Vagina (tissue), 2 donors: ENCODE results near the gene PRMT6. TPM values are rescaled to one million over a fixed set of nuclear protein-coding genes. Genes with fewer than 3 reads are reported as not detected.
"Not testable (repeated sequence)": the region's sequence is repeated elsewhere in the genome, so short reads cannot be mapped to it uniquely, and the experiment has no call there.

ENCODE experiments used
- DNase-seq, 2 donors: peaks; one replicate each; pipeline ENCODE4 v3.0.0-alpha.2; 2017; ENCODE audit errors: extremely low spot score in 2 of 2
- H3K27ac ChIP-seq: fragments of 200-600 bp; sonication (generic); one replicate; pipeline ENCODE4 v1.5.1; 2019
- H3K27me3 ChIP-seq: fragments of 200-600 bp; sonication (generic); one replicate; pipeline ENCODE4 v1.5.1; 2019
- H3K36me3 ChIP-seq, 2 donors: fragments of 200-600 bp; sonication (generic); one replicate each; pipeline ENCODE4 v1.5.1; 2017 to 2019
- H3K4me1 ChIP-seq: fragments of 200-600 bp; sonication (generic); one replicate; pipeline ENCODE4 v1.5.1; 2019
- H3K4me3 ChIP-seq, 2 donors: fragments of 200-600 bp; sonication (generic); 1 replicate in 1 of 2; 2 replicates in 1 of 2; pipeline ENCODE4 v1.5.1; 2016 to 2019
- H3K9me3 ChIP-seq: fragments of 200-600 bp; sonication (generic); one replicate; pipeline ENCODE4 v1.5.1; 2019
- POLR2A ChIP-seq, 2 donors: fragments of 450-650 bp; IDR thresholded peaks; one replicate each; pipeline ENCODE4 v1.6.1; 2017; ENCODE audit warnings: antibody characterized with exemption in 2 of 2, mild to moderate bottlenecking in 2 of 2, moderate library complexity in 2 of 2
- POLR2AphosphoS5 ChIP-seq, 2 donors: sonication (generic); formaldehyde crosslinking; IDR thresholded peaks; one replicate each; pipeline ENCODE4 v1.9.0; 2017; ENCODE audit warnings: antibody characterized with exemption in 2 of 2, mild to moderate bottlenecking in 2 of 2, low read depth in 1 of 2; ENCODE audit not compliant: insufficient read depth in 1 of 2
- intact Hi-C: fragments of 100-400 bp; cut with DNase I; formaldehyde crosslinking; loops from one replicate; pipeline ENCODE4 v1.15.1; 2023
- total RNA-seq: library from RNA; depleted of rRNA; stranded (reverse); fragments of >200 nt; gene quantifications from one replicate; pipeline ENCODE4 v1.2.3, GENCODE V29; 2016
- TF ChIP-seq, protein P1 (sequence below), 3 experiments: fragments of 450-650 bp in 2 of 3; fragments of 200-600 bp in 1 of 3; sonication (generic) in 1 of 3; IDR thresholded peaks; one replicate each; pipeline ENCODE4 v1.5.1; 2017 to 2019; ENCODE audit warnings: antibody characterized with exemption in 3 of 3, mild to moderate bottlenecking in 2 of 3, moderate library complexity in 2 of 3

PRMT6 gene
- total RNA-seq, 1 donor from 2014 or later, result 11.0 TPM

DNA sequence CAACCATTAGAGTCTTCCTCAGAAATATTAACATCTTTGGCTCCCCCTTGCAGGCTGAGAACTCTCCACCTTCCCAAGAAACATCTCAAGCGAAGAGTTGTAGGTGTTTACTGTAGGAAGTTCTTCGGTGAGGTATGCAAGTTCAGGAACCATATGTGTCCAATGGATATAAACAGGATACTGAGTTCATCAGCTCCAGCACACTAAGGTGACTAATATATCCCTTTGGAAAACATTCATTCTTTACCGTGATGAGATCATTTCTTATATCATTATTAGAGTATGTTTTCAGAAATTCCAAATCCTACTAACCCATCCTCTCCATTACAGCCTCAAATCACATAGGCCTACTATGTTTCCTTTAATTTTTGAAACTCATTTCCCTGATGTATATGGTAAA lies 37.3 kb upstream of the PRMT6 start:
- TF ChIP-seq, protein P1, sequence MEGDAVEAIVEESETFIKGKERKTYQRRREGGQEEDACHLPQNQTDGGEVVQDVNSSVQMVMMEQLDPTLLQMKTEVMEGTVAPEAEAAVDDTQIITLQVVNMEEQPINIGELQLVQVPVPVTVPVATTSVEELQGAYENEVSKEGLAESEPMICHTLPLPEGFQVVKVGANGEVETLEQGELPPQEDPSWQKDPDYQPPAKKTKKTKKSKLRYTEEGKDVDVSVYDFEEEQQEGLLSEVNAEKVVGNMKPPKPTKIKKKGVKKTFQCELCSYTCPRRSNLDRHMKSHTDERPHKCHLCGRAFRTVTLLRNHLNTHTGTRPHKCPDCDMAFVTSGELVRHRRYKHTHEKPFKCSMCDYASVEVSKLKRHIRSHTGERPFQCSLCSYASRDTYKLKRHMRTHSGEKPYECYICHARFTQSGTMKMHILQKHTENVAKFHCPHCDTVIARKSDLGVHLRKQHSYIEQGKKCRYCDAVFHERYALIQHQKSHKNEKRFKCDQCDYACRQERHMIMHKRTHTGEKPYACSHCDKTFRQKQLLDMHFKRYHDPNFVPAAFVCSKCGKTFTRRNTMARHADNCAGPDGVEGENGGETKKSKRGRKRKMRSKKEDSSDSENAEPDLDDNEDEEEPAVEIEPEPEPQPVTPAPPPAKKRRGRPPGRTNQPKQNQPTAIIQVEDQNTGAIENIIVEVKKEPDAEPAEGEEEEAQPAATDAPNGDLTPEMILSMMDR (IDR thresholded peaks at IDR 0.05), result no peak
- TF ChIP-seq POLR2A (IDR thresholded peaks at IDR 0.05) (no peak), POLR2AphosphoS5 (IDR thresholded peaks at IDR 0.05; ENCODE audit: insufficient read depth in 1 of 2, low read depth in 1 of 2) (no peak)
- intact Hi-C loops, result no loop called here
- no peaks in the 10 kb centered on the region for H3K9me3 ChIP-seq

DNA sequence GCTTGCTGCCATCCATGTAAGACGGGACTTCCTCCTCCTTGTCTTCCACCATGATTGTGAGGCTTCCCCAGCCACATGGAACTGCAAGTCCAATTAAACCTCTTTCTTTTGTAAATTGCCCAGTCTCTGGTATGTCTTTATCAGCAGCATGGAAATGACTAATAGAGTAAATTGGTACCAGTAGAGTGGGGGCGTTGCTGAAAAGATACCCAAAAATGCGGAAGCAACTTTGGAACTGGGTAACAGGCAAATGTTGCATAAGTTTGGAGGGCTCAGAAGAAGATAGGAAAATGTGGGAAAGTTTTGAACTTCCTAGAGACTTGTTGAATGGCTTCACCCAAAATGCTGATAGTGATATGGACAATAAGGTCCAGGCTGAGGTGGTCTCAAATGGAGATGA lies 17.6 kb upstream of the PRMT6 start:
- H3K4me3 ChIP-seq, H3K4me1 ChIP-seq, intact Hi-C loops, H3K27ac ChIP-seq, DNase-seq, H3K36me3 ChIP-seq, H3K9me3 ChIP-seq, H3K27me3 ChIP-seq: not testable (repeated sequence)

More for the DNA sequence above, 37.3 kb upstream of the PRMT6 start:
- Histone ChIP-seq H3K27me3 (no peaks in the 10 kb centered on the region), H3K4me1 (no peaks in the 10 kb centered on the region), H3K4me3 (no peak overlapping the region), H3K27ac (no peak overlapping the region), H3K36me3 (no peaks in the 10 kb centered on the region)
- no peak for DNase-seq

DNA sequence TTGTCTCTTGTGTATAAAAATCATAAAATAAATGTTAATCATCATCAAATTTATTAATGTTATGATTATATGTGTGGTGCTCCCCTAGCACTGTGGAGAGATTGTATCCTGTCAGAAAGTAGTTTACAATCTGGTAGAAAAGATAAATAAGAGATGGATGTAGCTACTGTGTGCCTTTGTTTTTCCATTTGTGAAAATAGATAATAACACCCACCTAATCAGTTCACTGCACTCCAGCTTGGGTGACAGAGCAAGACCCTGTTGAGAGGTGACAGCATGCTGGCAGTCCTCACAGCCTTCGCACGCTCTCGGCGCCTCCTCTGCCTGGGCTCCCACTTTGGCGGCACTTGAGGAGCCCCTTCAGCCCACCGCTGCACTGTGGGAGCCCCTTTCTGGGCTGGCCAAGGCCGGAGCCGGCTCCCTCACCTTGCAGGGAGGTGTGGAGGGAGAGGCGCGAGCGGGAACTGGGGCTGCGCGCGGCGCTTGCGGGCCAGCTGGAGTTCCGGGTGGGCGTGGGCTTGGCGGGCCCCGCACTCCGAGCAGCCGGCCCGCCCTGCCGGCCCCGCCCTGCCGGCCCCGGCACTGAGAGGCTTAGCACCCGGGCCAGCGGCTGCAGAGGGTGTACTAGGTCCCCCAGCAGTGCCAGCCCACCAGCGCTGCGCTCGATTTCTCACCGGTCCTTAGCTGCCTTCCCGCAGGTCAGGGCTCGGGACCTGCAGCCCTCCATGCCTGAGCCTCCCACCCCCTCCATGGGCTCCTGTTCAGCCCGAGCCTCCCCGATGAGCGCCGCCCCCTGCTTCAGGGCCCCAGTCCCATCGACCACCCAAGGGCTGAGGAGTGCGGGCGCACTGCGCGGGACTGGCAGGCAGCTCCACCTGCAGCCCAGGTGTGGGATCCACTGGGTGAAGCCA lies 11.9 kb upstream of the PRMT6 start:
- H3K27ac ChIP-seq, DNase-seq, H3K36me3 ChIP-seq, H3K4me1 ChIP-seq, H3K9me3 ChIP-seq, H3K4me3 ChIP-seq, H3K27me3 ChIP-seq, intact Hi-C loops: not testable (repeated sequence)

DNA sequence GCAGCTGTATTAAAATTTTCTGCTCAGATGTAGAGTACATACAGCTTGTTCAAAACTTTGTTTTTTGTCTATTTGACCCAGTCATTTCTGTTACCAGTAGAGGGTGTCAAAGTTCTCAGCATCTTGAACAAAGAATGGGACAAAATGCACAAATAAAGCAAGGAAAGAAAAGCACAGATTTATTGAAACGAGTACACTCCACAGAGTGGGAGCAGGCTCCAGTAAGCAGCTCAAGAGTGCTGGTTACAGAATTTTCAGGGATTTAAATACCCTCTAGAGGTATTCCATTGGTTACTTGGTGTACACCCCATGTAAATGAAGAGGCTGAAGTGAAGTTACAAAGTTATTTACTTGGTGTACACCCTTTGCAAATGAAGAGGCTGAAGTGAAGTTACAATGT lies 8.9 kb upstream of the PRMT6 start:
- no peak overlapping the region for H3K4me3 ChIP-seq

DNA sequence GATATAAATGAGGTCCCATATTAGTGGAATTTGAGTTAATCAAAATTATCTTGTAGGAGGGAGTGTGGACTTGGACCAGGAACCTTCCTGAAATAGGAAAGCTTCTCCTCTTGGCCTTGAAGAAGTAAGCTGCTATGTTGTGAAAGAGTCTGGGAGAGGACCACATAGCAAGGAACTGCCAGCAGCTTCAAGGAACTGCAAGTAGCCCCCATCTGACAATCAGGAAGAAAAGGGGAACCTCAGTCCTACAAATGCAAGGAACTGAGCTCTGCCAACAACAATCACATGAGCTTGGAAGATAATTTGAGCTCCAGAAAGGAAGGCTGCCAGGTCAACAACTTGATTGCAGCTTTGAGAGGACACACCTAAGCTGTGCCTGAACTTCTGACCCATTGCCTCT lies 8.2 kb upstream of the PRMT6 start:
- no peak for DNase-seq
- intact Hi-C loops, result no loop called here
- Histone ChIP-seq H3K4me1 (no peaks in the 10 kb centered on the region), H3K36me3 (no peaks in the 10 kb centered on the region), H3K27ac (no peak overlapping the region), H3K4me3 (no peak overlapping the region), H3K9me3 (no peaks in the 10 kb centered on the region), H3K27me3 (no peaks in the 10 kb centered on the region)
- TF ChIP-seq POLR2A (IDR thresholded peaks at IDR 0.05) (no peak), POLR2AphosphoS5 (IDR thresholded peaks at IDR 0.05; ENCODE audit: insufficient read depth in 1 of 2, low read depth in 1 of 2) (no peak)
- TF ChIP-seq, protein P1 (IDR thresholded peaks at IDR 0.05), result no peak

More for the DNA sequence above, 8.9 kb upstream of the PRMT6 start:
- Histone ChIP-seq H3K9me3 (no peaks in the 10 kb centered on the region), H3K36me3 (no peaks in the 10 kb centered on the region), H3K27me3 (no peaks in the 10 kb centered on the region), H3K4me1 (no peaks in the 10 kb centered on the region), H3K27ac (no peak overlapping the region)
- intact Hi-C loops, result no loop called here
- DNase-seq, result no peak
- TF ChIP-seq POLR2AphosphoS5 (IDR thresholded peaks at IDR 0.05; ENCODE audit: insufficient read depth in 1 of 2, low read depth in 1 of 2), result no peak
- TF ChIP-seq POLR2A (IDR thresholded peaks at IDR 0.05), result no peak
- TF ChIP-seq, protein P1 (IDR thresholded peaks at IDR 0.05), result no peak

DNA sequence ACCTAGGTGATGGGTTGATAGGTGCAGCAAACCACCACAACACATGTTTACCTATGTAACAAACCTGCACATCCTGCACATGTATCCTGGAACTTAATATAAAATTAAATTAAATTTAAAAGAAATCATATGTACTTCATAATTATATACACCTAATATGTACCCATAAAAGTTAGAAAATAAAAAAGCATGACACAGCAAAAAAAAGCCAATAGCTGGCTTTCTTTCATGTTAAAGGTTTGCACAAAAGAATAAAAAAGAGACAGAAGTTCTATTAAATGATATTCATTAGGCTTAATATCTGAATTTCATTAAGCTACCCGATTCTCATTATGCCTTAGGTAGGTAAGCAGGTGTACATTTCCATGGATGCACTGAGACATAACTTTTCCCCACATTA lies 5.2 kb upstream of the PRMT6 start:
- no peak overlapping the region for H3K4me3 ChIP-seq
- intact Hi-C loops, result no loop called here
- TF ChIP-seq POLR2AphosphoS5 (IDR thresholded peaks at IDR 0.05; ENCODE audit: insufficient read depth in 1 of 2, low read depth in 1 of 2) (no peak), POLR2A (IDR thresholded peaks at IDR 0.05) (no peak)
- TF ChIP-seq, protein P1 (IDR thresholded peaks at IDR 0.05), result no peak
- H3K9me3 ChIP-seq, result no peaks in the 10 kb centered on the region
- no peaks in the 10 kb centered on the region for H3K36me3 ChIP-seq
- DNase-seq, result no peak
- no peaks in the 10 kb centered on the region for H3K4me1 ChIP-seq
- no peaks in the 10 kb centered on the region for H3K27me3 ChIP-seq
- H3K27ac ChIP-seq, result no peak overlapping the region

DNA sequence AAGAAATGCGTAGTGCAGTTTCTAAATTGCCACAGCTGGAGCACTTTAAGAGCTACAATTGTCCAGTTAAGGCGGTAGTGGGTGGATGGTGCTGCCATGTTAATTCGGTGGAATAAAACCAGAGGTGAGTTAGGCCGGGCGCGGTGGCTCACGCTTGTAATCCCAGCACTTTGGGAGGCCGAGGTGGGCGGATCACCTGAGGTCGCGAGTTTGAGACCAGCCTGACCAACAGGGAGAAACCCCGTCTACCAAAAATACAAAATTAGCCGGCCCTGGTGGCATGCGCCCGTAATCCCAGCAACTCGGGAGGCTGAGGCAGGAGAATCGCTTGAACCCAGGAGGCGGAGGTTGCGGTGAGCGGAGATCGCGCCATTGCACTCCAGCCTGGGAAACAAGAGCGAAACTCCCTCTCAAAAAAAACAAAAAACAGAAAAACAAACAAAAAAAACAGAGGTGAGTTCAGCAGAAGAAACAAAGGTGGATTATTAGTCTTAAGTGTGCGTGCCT lies 502 bp upstream of the PRMT6 start:
- H3K27me3 ChIP-seq, H3K9me3 ChIP-seq, DNase-seq, intact Hi-C loops, H3K36me3 ChIP-seq: not testable (repeated sequence)
- H3K4me1 ChIP-seq, result peaks cover 15% of the 10 kb centered on the region
- H3K4me3 ChIP-seq, result peak overlapping the region; percentile 66 to 82
- H3K27ac ChIP-seq, result peak overlapping the region; percentile 76
